ENCODE measurements around the gene P2RY6. TPM values are rescaled to one million over a fixed set of nuclear protein-coding genes. Genes with fewer than 3 reads are reported as not detected.

P2RY6 gene
- total and polyA plus RNA-seq, 8 donors = 0.24 to 4.1 (median 0.98) TPM; not detected in 1

DNA sequence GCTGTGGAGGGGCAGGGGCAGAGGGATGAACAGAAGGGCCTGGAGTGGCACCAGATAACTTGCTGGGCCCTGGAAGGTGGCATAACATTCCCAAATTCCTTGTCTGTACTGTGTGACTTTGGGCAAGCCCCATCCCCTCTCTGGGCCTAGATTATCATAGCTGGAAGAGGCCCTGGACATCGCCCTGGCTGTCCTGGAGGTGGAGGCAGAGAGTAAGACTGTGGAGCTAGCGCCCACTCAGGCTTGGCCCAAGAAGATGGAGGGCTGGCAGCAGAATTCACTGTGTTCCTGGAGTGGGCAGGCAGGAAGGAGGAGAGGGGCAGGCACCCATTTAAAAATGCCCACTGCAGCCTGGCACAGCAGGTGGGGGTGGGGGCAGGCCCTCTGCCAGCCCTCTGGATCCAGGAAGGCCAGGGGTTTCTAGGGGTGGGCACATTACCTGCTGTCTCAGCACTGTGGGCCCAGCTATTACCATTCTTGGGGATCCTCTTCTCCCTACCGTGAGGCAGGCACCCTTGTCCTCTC lies 58.5 kb downstream of the P2RY6 start:
- Histone ChIP-seq H3K36me3 (no peaks in the 10 kb centered on the region), H3K4me1 (peaks cover 0 to 6% (median 0%) of the 10 kb centered on the region in 3 donors), H3K27me3 (no peaks in the 10 kb centered on the region), H3K27ac (peak overlapping the region in 2 of 4 donors; percentile 7 to 33), H3K9me3 (no peaks in the 10 kb centered on the region), H3K4me3 (no peak overlapping the region)
- TF ChIP-seq, protein P1, sequence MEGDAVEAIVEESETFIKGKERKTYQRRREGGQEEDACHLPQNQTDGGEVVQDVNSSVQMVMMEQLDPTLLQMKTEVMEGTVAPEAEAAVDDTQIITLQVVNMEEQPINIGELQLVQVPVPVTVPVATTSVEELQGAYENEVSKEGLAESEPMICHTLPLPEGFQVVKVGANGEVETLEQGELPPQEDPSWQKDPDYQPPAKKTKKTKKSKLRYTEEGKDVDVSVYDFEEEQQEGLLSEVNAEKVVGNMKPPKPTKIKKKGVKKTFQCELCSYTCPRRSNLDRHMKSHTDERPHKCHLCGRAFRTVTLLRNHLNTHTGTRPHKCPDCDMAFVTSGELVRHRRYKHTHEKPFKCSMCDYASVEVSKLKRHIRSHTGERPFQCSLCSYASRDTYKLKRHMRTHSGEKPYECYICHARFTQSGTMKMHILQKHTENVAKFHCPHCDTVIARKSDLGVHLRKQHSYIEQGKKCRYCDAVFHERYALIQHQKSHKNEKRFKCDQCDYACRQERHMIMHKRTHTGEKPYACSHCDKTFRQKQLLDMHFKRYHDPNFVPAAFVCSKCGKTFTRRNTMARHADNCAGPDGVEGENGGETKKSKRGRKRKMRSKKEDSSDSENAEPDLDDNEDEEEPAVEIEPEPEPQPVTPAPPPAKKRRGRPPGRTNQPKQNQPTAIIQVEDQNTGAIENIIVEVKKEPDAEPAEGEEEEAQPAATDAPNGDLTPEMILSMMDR (IDR thresholded peaks at IDR 0.05) = no peak
- ATAC-seq = peak in 1 of 4 donors; percentile 28
- no peak for DNase-seq
- no peak for FAIRE-seq
- WGBS, 2 donors = 67 to 77% methylated on average over 3 of the region's 3 CpGs
- intact Hi-C loops (cut with DNase I) = no loop called here

DNA sequence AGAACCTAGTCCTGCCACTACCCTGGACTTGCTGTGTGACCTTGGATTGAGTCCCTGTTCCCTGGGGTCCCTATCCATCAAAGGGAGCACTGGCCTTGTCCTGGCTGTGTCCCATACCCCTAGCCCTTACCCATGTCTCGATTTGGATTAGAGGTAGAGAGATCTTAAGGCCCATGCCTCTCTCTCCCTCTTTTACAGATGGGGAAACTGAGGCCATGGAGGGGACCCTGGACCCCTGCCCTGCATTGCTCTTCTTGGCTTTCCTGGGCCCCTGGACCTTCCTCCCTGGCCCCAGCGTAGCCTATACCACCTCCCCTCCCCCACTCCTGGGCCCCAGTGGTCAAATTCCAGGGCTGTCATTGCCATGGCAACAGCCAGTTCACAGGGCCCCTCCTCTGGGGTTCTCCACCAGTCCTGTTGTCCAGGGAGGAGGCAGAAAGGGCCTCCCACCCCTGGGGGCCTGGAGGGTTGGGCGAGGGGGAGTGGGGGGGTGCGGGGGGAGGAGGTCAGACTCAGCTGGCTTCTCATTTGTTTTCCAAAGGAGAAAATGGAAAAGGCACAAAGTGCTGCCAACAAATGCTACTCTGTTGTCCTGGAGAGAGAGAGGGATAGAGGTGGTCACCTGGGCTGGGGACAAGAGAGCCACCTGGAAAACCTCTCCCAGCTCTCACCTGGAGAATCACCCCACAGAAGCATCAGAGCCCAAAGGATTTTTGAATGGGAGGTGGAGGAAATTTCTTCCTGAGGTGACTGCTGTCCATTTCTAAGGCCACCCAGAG lies 59.2 kb downstream of the P2RY6 start:
- TF ChIP-seq, protein P1 (IDR thresholded peaks at IDR 0.05) = no peak
- H3K9me3 ChIP-seq = no peaks in the 10 kb centered on the region
- peaks cover 0 to 6% (median 0%) of the 10 kb centered on the region in 3 donors for H3K4me1 ChIP-seq
- no peaks in the 10 kb centered on the region for H3K36me3 ChIP-seq
- no peak overlapping the region for H3K4me3 ChIP-seq
- no peaks in the 10 kb centered on the region for H3K27me3 ChIP-seq
- DNase-seq (peak in 1 of 6 donors; percentile 34), ATAC-seq (peak in 2 of 4 donors; percentile 26 to 39), FAIRE-seq (no peak)
- peak overlapping the region in 2 of 4 donors; percentile 7 to 33 for H3K27ac ChIP-seq
- 35 to 43% methylated on average over 3 to 4 of the region's 4 CpGs for WGBS, 2 donors
- intact Hi-C loops (cut with DNase I) = no loop called here

DNA sequence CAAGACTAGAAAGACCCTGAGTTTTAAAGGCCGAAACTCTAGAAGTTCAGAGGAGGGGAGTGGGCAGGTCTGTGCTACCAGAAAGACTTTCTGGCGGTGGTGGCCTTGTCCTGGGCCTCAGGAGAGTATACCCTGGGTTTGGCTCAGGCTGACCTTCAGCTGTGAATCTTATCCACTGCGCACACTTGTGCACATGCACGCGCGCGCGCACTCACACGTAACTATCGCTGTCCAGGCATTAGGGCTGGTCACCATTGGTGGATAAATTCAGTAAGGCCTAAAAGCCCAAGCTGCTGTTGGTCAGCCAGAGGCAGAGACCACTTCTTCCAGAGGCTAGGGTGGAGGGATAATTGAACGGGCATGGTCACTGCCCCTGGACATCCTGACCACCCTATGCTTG lies 61.0 kb downstream of the P2RY6 start:
- FAIRE-seq (no peak), DNase-seq (no peak), ATAC-seq (no peak)
- TF ChIP-seq, protein P1 (IDR thresholded peaks at IDR 0.05) = no peak
- 87 to 93% methylated on average over 11 of the region's 11 CpGs for WGBS, 2 donors
- peaks cover 0 to 6% (median 0%) of the 10 kb centered on the region in 3 donors for H3K4me1 ChIP-seq
- no peaks in the 10 kb centered on the region for H3K9me3 ChIP-seq
- H3K36me3 ChIP-seq = no peaks in the 10 kb centered on the region
- intact Hi-C loops (cut with DNase I) = no loop called here
- no peak overlapping the region for H3K4me3 ChIP-seq
- no peaks in the 10 kb centered on the region for H3K27me3 ChIP-seq
- H3K27ac ChIP-seq = no peak overlapping the region

DNA sequence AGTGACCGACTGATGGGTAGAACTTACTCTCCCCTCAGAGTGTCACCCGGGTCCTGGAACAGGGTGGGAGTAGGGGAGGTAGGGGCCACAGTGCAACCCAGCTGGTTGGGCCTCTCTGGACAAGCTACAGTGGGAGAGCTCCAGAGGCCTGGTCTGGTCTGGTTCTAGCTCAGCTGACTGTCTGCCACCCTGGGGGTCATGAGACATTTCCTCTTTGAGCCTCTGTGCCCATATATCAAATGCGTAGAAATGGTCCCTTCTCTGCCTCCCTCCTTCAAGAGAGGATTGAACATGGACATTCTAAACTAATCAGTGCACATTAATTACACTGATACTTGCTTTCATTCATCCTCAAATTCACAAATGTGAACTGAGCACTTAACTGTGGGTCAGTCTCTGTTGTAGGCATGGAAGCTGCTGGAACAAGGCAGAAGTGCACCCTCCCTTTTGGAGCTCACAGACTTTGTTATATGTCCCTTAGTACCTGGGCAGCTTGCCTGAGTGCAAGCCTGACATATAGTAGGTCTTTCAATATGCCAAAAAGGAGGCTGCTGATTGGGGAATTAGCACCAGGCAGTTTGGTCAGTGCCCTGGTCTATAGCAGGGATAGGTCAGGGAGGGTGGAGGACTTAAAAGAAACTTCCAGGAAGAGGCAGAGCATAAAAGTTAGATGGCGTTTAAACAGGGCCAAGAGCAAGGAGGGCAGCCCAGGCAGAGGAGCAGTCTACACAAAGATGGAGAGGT lies 61.7 kb downstream of the P2RY6 start:
- ATAC-seq (no peak), DNase-seq (no peak), FAIRE-seq (no peak)
- Histone ChIP-seq H3K27me3 (no peaks in the 10 kb centered on the region), H3K4me1 (peaks cover 0 to 6% (median 0%) of the 10 kb centered on the region in 3 donors), H3K9me3 (no peaks in the 10 kb centered on the region), H3K4me3 (no peak overlapping the region), H3K36me3 (no peaks in the 10 kb centered on the region), H3K27ac (peak overlapping the region in 1 of 4 donors; percentile 12)
- TF ChIP-seq, protein P1 (IDR thresholded peaks at IDR 0.05) = no peak
- 72 to 85% methylated on average over 4 of the region's 4 CpGs for WGBS, 2 donors
- intact Hi-C loops (cut with DNase I) = no loop called here

Data from pancreas (tissue), 10 donors.